Stimulated activated CD4-positive, alpha-beta T cell treated with anti-CD3 and anti-CD28 coated beads, Interleukin-1b, Interleukin-23, amount 100 ng/mL, for 4 hours (primary cell): Measurements from ENCODE around the gene GRIA1.
"Not testable (repeated sequence)": the region's sequence is repeated elsewhere in the genome, so short reads cannot be mapped to it uniquely, and the experiment has no call there.

Source experiments
- DNase-seq, 2 donors: peaks; one replicate each; pipeline ENCODE4 v3.0.0-alpha.2; 2020; ENCODE audit warnings: low read depth in 2 of 2

The GRIA1 gene

GRCh38 chr5:153829510-153830065, 339.1 kb downstream of the GRIA1 start:
- no peak for DNase-seq

- no peak for DNase-seq
Observed at GRCh38 chr5:153831973-153832372, 341.5 kb downstream of the GRIA1 start.

- DNase-seq, result no peak
Observed at GRCh38 chr5:153835891-153836515, 345.5 kb downstream of the GRIA1 start.

- DNase-seq, result not testable (repeated sequence)
Observed at GRCh38 chr5:153849303-153850113, 359.0 kb downstream of the GRIA1 start.

GRCh38 chr5:153860195-153860886, 369.9 kb downstream of the GRIA1 start:
- DNase-seq, result no peak

- not testable (repeated sequence) for DNase-seq
Observed at GRCh38 chr5:153862906-153863305, 372.4 kb downstream of the GRIA1 start.
